Tongue (tissue), 2 donors: ENCODE measurements around the gene ADGRL2. TPM values are rescaled to one million over a fixed set of nuclear protein-coding genes. Genes with fewer than 3 reads are reported as not detected.
"Not testable (repeated sequence)": the region's sequence is repeated elsewhere in the genome, so short reads cannot be mapped to it uniquely, and the experiment has no call there.

ENCODE experiments used
- DNase-seq: peaks from one replicate; pipeline ENCODE4 v3.0.0-alpha.2; 2015
- total RNA-seq: library from RNA; depleted of rRNA; stranded (reverse); fragments of >200 nt; gene quantifications from one replicate; pipeline ENCODE4 v1.2.3, GENCODE V29; 2014

The ADGRL2 gene
- total RNA-seq, 1 donor from 2014 or later: 142 TPM

GRCh38 chr1:81848880-81849682 lies 48.3 kb downstream of the ADGRL2 start:
- no peak for DNase-seq

- no peak for DNase-seq
Observed at GRCh38 chr1:81850031-81850430, 49.3 kb downstream of the ADGRL2 start.

DNA sequence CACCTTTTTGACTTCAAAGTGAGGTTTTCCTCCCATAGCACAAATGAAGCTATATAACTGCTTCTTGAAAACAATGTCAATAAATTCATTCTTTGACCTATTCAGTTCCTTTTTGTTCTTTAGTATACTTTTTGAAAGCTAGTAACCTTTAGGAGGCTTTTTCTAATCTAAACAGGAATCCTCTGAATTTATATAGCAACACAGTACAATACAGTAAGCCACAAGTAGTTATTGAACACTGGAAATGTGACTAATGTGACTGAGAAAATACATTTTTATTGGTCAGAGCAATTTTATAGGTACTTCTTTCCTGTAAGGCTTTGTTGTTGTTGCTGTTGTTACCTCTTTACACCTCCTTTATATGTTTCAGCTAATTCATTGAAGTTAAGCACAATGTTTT lies 49.8 kb downstream of the ADGRL2 start:
- DNase-seq: no peak

GRCh38 chr1:81851217-81851616 lies 50.5 kb downstream of the ADGRL2 start:
- DNase-seq: no peak

- no peak for DNase-seq
Observed at GRCh38 chr1:81852961-81853360, 52.2 kb downstream of the ADGRL2 start.

DNA sequence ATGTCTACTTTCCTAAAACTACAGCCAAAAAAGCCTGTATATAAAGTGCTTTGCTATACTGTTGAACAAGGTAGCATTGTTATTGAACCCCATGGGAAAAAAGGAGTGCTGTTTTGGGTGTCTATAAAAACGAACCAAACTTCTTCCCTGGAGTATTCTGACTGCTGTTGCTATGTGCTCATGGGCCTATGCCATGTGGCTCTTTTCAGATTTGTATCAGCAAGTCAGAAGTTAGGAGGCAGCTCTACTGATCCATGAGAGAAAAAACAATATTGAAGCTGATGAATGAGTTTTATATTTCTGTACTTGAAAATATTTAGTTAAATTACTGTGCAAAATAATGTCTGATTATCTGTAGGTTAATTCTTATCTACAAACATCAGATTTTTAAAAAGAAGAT lies 66.5 kb downstream of the ADGRL2 start:
- no peak for DNase-seq

DNA sequence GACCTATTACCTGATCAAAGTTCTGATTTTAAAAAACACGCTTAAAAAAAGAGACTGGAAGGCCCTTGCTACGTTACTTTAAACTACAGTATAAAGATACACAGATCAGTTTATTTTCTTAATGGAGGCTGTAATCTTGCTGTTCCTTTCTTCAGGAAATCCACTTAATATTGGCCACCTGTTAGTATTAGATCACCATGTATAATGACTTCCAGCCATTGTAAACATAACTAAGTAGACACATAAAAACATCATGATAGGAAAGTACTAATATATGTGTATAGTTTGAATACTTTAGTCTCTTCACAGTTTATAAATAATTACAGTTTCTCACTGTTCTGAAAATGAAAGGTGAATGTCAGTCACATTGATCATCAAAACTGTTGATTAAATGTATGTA lies 68.6 kb downstream of the ADGRL2 start:
- no peak for DNase-seq

- not testable (repeated sequence) for DNase-seq
Observed at GRCh38 chr1:81871091-81871490, 70.4 kb downstream of the ADGRL2 start.

DNA sequence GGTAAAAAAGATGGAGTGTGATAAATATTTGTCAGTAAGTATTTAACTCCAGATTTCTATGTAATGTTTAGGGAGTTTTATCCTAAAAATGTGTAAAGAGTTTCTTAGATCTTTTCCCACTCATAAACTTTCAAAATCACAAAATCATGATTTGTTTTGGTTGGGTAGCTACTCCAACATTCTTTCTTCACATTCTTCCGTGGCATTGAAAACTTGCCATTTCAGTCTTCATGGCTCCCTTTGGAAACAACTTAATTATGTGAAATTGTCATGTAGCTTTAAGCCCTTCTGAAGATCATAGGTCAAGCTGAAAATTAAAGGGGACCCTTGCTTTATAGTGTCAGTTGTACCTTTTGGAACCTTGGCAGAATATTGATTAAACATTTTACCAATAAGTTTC lies 73.2 kb downstream of the ADGRL2 start:
- no peak for DNase-seq

GRCh38 chr1:81874461-81874860 lies 73.7 kb downstream of the ADGRL2 start:
- DNase-seq: no peak

DNA sequence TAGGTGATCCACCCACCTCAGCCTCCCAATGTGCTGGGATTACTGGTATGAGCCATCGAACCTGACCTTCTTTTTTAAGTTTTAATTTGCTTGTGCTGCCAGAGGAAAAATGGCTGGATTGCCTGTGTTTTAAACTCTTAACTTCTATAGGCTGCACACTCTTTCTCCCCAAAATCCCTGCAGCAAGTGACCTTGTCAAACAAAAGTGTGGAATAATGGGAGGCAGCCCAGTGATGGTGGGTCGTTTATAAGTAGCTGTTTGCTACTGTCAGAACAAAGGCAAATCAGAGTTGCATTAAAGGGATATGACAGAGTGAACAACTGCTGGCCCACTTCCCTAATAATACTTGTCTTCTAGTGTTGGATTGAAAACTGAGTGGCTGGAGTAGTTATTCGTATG lies 74.2 kb downstream of the ADGRL2 start:
- no peak for DNase-seq

- DNase-seq: no peak
Observed at GRCh38 chr1:81876901-81877733, 76.4 kb downstream of the ADGRL2 start.

GRCh38 chr1:81877940-81878339 lies 77.2 kb downstream of the ADGRL2 start:
- no peak for DNase-seq

GRCh38 chr1:81878538-81878937 lies 77.8 kb downstream of the ADGRL2 start:
- no peak for DNase-seq

DNA sequence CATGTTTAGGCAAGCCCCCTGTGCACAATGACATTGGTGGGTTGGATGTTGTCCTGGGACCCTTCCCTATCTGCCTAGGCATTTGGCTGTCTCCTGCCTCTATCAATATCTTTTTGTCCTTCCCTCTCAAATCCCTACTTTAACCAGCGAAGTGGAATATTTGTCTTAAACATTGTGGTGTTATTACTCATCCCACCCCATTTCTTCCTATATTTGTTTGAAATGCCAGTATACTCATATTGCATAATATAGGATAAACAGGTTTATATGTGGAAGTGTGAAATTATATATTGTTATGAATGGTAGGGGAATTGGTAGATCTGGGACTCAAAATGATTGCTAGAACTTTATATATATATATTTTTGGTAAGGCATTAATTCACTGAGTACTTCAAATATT lies 80.0 kb downstream of the ADGRL2 start:
- DNase-seq: no peak

GRCh38 chr1:81885291-81885690 lies 84.6 kb downstream of the ADGRL2 start:
- no peak for DNase-seq

DNA sequence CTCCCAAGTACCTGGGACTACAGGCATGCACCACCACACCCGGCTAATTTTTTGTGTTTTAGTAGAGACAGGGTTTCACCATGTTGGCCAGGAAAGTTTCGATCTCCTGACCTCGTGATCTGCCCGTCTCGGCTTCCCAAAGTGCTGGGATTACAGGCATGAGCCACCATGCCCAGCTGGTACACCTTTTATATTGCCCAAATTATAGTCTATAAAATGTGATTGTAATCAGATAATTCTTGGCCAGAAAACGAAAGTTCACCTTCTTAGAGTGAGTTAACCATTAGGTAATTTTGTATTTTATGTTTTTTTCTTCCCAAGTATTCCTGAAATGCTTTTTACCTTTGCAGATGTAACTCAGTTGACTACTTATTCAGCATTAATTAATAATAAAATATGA lies 85.6 kb downstream of the ADGRL2 start:
- not testable (repeated sequence) for DNase-seq

DNA sequence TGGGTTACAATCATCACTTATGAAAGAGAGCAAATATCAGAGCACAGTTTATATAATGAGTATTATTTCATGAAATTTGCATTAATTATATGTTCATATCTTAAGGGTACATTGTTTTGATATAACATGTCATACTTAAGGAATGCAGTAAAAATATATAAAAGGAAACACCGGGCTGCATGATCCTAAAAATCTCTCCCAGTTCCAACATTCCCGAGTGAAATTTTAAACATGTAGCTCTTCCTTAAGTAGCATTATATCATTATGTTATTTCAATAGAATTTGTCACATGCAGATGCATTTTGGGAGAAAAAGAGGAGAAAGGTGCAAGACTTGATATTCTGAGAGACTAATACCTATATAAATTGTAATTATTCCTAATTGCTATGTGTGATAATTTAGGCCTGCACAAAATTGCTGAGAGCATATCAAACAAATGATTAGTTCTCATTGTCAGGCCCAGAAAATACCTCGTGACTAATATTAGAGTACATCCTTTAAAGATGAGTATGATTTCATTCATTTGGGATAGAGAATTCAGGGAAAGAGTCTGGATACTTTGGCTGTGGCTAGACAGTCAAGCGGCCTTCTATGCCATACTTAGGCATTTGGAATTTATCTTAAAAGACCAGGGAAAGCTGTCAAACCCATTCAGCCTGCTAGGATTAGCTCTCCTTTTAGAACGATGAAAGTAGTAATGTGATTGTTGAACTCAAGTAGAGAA lies 86.8 kb downstream of the ADGRL2 start:
- no peak for DNase-seq

- DNase-seq: no peak
Observed at GRCh38 chr1:81889166-81889565, 88.4 kb downstream of the ADGRL2 start.

- no peak for DNase-seq
Observed at GRCh38 chr1:81894867-81895266, 94.1 kb downstream of the ADGRL2 start.

GRCh38 chr1:81899214-81899821 lies 98.6 kb downstream of the ADGRL2 start:
- no peak for DNase-seq

DNA sequence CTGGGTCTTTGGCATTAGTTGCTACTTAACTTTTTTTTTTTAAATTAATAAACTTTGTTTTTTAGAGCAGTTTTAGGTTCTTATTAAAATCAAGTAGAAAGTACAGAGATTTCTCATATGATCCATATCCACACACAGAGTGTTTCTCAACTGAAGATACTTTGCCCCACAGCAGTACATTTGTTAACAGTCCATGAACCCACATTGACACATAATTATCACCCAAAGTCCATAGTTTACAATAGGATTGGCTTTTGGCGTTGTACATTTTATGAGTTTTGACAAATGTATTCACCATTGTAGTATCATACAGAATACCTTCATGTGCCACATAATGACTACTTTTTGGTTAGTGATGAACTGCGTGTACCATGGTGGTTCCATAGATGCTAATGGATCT lies 106.8 kb downstream of the ADGRL2 start:
- no peak for DNase-seq
